ENCODE measurements around the gene CDKN2AIP.

DNA sequence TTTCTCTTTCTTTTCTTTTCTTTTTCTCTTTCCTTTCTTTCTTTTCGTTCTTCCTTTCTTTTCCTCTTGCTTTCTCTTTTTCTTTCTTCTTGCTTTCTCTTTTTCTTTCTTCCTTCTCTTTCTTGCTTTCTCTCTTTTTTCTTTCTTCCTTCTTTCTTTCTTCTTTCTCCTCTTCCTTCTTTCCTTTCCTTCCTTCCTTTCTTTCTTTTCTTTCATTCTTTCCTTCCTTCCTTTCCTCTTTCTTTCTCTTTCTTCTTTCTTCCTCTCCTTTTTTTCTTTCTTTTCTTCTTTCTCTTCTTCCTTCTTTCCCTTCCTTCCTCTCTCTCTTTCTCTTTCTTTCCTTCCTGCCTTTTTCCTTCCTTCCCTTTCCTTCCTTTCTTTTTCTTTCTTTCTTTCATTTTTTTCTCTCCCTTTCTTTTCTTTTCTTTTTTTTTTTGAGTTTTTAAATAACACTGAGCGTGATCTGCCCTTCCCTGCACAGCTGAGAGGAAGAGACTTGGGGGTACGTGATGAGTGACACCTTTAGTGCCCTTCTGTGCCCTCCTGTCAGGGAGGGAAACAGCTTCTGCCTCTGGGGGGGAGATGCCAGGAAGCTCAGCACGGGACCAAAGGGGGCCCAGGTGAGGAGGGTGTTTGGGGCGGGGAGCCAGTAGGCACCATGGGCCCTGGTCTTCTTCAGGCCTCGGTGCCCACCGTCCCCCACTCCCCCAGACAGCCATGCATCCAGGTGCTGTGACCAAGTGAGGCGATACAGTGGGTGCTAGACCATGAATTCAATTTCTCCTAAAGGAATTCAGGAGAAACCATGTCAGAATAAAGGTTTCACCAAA is 36.6 kb upstream of the CDKN2AIP start:
- TF ChIP-seq FOS (IDR thresholded peaks at IDR 0.05; ENCODE audit: low read depth, low read length) (no peak), RAD21 (IDR thresholded peaks at IDR 0.05; ENCODE audit: low read length) (no peak), POLR2A (IDR thresholded peaks at IDR 0.05; ENCODE audit: low read depth, low read length) (no peak), NFE2L2 (IDR thresholded peaks at IDR 0.05; ENCODE audit: low read depth, low read length) (no peak), MAFK (IDR thresholded peaks at IDR 0.05; ENCODE audit: low read depth, low read length) (no peak), RFX5 (IDR thresholded peaks at IDR 0.05; ENCODE audit: low read depth, low read length) (no peak), USF2 (IDR thresholded peaks at IDR 0.05; ENCODE audit: low read depth, low read length) (no peak), MAZ (IDR thresholded peaks at IDR 0.05; ENCODE audit: borderline replicate concordance, low read depth, low read length) (no peak), MXI1 (IDR thresholded peaks at IDR 0.05; ENCODE audit: borderline replicate concordance, low read depth, low read length) (no peak), CEBPB (IDR thresholded peaks at IDR 0.05; ENCODE audit: low read depth, low read length) (no peak), BHLHE40 (IDR thresholded peaks at IDR 0.05; ENCODE audit: low read depth, low read length) (no peak)
- TF ChIP-seq, protein P1, sequence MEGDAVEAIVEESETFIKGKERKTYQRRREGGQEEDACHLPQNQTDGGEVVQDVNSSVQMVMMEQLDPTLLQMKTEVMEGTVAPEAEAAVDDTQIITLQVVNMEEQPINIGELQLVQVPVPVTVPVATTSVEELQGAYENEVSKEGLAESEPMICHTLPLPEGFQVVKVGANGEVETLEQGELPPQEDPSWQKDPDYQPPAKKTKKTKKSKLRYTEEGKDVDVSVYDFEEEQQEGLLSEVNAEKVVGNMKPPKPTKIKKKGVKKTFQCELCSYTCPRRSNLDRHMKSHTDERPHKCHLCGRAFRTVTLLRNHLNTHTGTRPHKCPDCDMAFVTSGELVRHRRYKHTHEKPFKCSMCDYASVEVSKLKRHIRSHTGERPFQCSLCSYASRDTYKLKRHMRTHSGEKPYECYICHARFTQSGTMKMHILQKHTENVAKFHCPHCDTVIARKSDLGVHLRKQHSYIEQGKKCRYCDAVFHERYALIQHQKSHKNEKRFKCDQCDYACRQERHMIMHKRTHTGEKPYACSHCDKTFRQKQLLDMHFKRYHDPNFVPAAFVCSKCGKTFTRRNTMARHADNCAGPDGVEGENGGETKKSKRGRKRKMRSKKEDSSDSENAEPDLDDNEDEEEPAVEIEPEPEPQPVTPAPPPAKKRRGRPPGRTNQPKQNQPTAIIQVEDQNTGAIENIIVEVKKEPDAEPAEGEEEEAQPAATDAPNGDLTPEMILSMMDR (conservative IDR thresholded peaks at IDR 0.05; ENCODE audit: low read depth, low read length): no peak

Measured in IMR-90 (cell line).